ENCODE data around the gene FOXC2.
A peak's percentile ranks its signal among the peaks of the same experiment; 100 is the strongest.

The FOXC2 gene

GRCh38 chr16:86533076-86533475, 33.6 kb upstream of the FOXC2 start:
- no peak for DNase-seq (ENCODE audit: low read depth)

- DNase-seq (ENCODE audit: low read depth), result no peak
Observed at GRCh38 chr16:86533767-86534351, 32.8 kb upstream of the FOXC2 start.

- no peak for DNase-seq (ENCODE audit: low read depth)
Observed at GRCh38 chr16:86534779-86535615, 31.6 kb upstream of the FOXC2 start.

GRCh38 chr16:86536621-86537020, 30.0 kb upstream of the FOXC2 start:
- no peak for DNase-seq (ENCODE audit: low read depth)

GRCh38 chr16:86537486-86537885, 29.1 kb upstream of the FOXC2 start:
- DNase-seq (ENCODE audit: low read depth), result no peak

GRCh38 chr16:86538196-86538780, 28.3 kb upstream of the FOXC2 start:
- no peak for DNase-seq (ENCODE audit: low read depth)

- DNase-seq (ENCODE audit: low read depth), result no peak
Observed at GRCh38 chr16:86540894-86541293, 25.7 kb upstream of the FOXC2 start.

GRCh38 chr16:86541560-86541959, 25.1 kb upstream of the FOXC2 start:
- DNase-seq (ENCODE audit: low read depth), result no peak

- no peak for DNase-seq (ENCODE audit: low read depth)
Observed at GRCh38 chr16:86542756-86543750, 23.6 kb upstream of the FOXC2 start.

GRCh38 chr16:86545481-86545880, 21.1 kb upstream of the FOXC2 start:
- DNase-seq (ENCODE audit: low read depth), result no peak

- no peak for DNase-seq (ENCODE audit: low read depth)
Observed at GRCh38 chr16:86545954-86546637, 20.5 kb upstream of the FOXC2 start.

GRCh38 chr16:86546638-86547013, 20.0 kb upstream of the FOXC2 start:
- no peak for DNase-seq (ENCODE audit: low read depth)

GRCh38 chr16:86547286-86547685, 19.3 kb upstream of the FOXC2 start:
- no peak for DNase-seq (ENCODE audit: low read depth)

- no peak for DNase-seq (ENCODE audit: low read depth)
Observed at GRCh38 chr16:86549076-86549892, 17.3 kb upstream of the FOXC2 start.

GRCh38 chr16:86549893-86550190, 16.8 kb upstream of the FOXC2 start:
- DNase-seq (ENCODE audit: low read depth), result no peak

GRCh38 chr16:86550281-86550680, 16.3 kb upstream of the FOXC2 start:
- no peak for DNase-seq (ENCODE audit: low read depth)

GRCh38 chr16:86553356-86553755, 13.3 kb upstream of the FOXC2 start:
- no peak for DNase-seq (ENCODE audit: low read depth)

GRCh38 chr16:86554599-86554916, 12.1 kb upstream of the FOXC2 start:
- no peak for DNase-seq (ENCODE audit: low read depth)

GRCh38 chr16:86554917-86555703, 11.5 kb upstream of the FOXC2 start, which contains the start of gene MTHFSD:
MTHFSD (minus strand) TSS chr16:86555235; CDS start chr16:86555184, 51 bp downstream.
- DNase-seq (ENCODE audit: low read depth), result peak; percentile 78

GRCh38 chr16:86555704-86556075, 10.9 kb upstream of the FOXC2 start:
- no peak for DNase-seq (ENCODE audit: low read depth)

Measured in stromal cell of bone marrow (primary cell).